WTC11 (cell line): ENCODE measurements around the gene FOLR1. TPM values are rescaled to one million over a fixed set of nuclear protein-coding genes. Genes with fewer than 3 reads are reported as not detected.
"Not testable (repeated sequence)": the region's sequence is repeated elsewhere in the genome, so short reads cannot be mapped to it uniquely, and the experiment has no call there.

Experiments
- ATAC-seq: fragments of 200-7000 bp; cut with Tn5 transposase; 2 replicates; pipeline ENCODE4 v1.10.0; 2021; ENCODE audit warnings: mild to moderate bottlenecking, moderate library complexity
- CTCF ChIA-PET: fragments of 300-600 bp; sonication (Branson Sonifier 250); formaldehyde crosslinking; loops from one replicate; lab custom pipeline; 2021; ENCODE audit warnings: antibody characterized with exemption; lab: Charles Lee
- POLR2A ChIA-PET: fragments of 350-600 bp; sonication (Branson Sonifier 250); formaldehyde crosslinking; loops from one replicate; lab custom pipeline; 2021; ENCODE audit warnings: antibody characterized with exemption; lab: Charles Lee
- DNase-seq: peaks from one replicate; pipeline ENCODE4 v3.0.0; 2021; ENCODE audit warnings: low spot score
- H3K27ac Mint-ChIP-seq: 2 replicates; pipeline ENCODE4 v1.8.0; 2021; ENCODE audit warnings: mixed read lengths
- H3K27me3 Mint-ChIP-seq: 2 replicates; pipeline ENCODE4 v1.8.0; 2021; ENCODE audit warnings: low read depth, mild to moderate bottlenecking, moderate library complexity, mixed read lengths
- H3K36me3 Mint-ChIP-seq: 2 replicates; pipeline ENCODE4 v1.8.0; 2021; ENCODE audit warnings: mixed read lengths
- H3K4me1 Mint-ChIP-seq: 2 replicates; pipeline ENCODE4 v1.8.0; 2022; ENCODE audit warnings: mixed read lengths
- H3K4me3 Mint-ChIP-seq: 2 replicates; pipeline ENCODE4 v1.8.0; 2021; ENCODE audit warnings: mild to moderate bottlenecking, moderate library complexity, mixed read lengths
- H3K9me3 Mint-ChIP-seq: 2 replicates; pipeline ENCODE4 v1.8.0; 2021; ENCODE audit warnings: mixed read lengths
- ARID4B ChIP-seq: sonication (generic); formaldehyde crosslinking; IDR thresholded peaks from 2 replicates; pipeline ENCODE4 v1.8.0; 2023; ENCODE audit warnings: missing genetic modification reagents, mild to moderate bottlenecking, borderline replicate concordance
- FOXK1 ChIP-seq: sonication (generic); formaldehyde crosslinking; IDR thresholded peaks from 2 replicates; pipeline ENCODE4 v1.8.0; 2022; ENCODE audit warnings: mild to moderate bottlenecking, moderate library complexity, missing genetic modification reagents
- HMGXB4 ChIP-seq: sonication (generic); formaldehyde crosslinking; IDR thresholded peaks from 2 replicates; pipeline ENCODE4 v1.8.1; 2023; ENCODE audit warnings: mild to moderate bottlenecking, moderate library complexity, missing genetic modification reagents
- JAZF1 ChIP-seq: fragments of 250-450 bp; sonication (Bioruptor Pico); IDR thresholded peaks from 2 replicates; pipeline ENCODE4 v1.9.0; 2021; ENCODE audit warnings: moderate library complexity, mild to moderate bottlenecking, inconsistent platforms
- MXD4 ChIP-seq: fragments of 250-450 bp; sonication (Bioruptor Pico); IDR thresholded peaks from 2 replicates; pipeline ENCODE4 v1.8.0; 2021; ENCODE audit warnings: mild to moderate bottlenecking, moderate library complexity, borderline replicate concordance
- NFE2L1 ChIP-seq: sonication (generic); formaldehyde crosslinking; IDR thresholded peaks from 2 replicates; pipeline ENCODE4 v1.8.1; 2023; ENCODE audit warnings: missing genetic modification reagents
- NR1H2 ChIP-seq: sonication (generic); formaldehyde crosslinking; IDR thresholded peaks from 2 replicates; pipeline ENCODE4 v1.9.0; 2021; ENCODE audit warnings: mild to moderate bottlenecking, moderate library complexity, missing genetic modification reagents
- RORB ChIP-seq: fragments of 250-450 bp; sonication (Bioruptor Pico); IDR thresholded peaks from 2 replicates; pipeline ENCODE4 v1.9.0; 2021; ENCODE audit warnings: mild to moderate bottlenecking
- SMAD4 ChIP-seq: sonication (generic); formaldehyde crosslinking; IDR thresholded peaks from 2 replicates; pipeline ENCODE4 v1.8.0; 2022; ENCODE audit warnings: mild to moderate bottlenecking, missing genetic modification reagents
- TP53 ChIP-seq: sonication (generic); formaldehyde crosslinking; IDR thresholded peaks from 2 replicates; pipeline ENCODE4 v1.8.1; 2023; ENCODE audit warnings: mild to moderate bottlenecking, missing genetic modification reagents
- ZBTB43 ChIP-seq: sonication (generic); formaldehyde crosslinking; IDR thresholded peaks from 2 replicates; pipeline ENCODE4 v1.8.1; 2023; ENCODE audit warnings: mild to moderate bottlenecking, missing genetic modification reagents
- ZNF232 ChIP-seq: sonication (generic); formaldehyde crosslinking; IDR thresholded peaks from 2 replicates; pipeline ENCODE4 v1.8.0; 2022; ENCODE audit warnings: mild to moderate bottlenecking, missing genetic modification reagents
- ZNF317 ChIP-seq: sonication (generic); formaldehyde crosslinking; IDR thresholded peaks from 2 replicates; pipeline ENCODE4 v1.8.1; 2023; ENCODE audit warnings: low read depth, mild to moderate bottlenecking, moderate library complexity, missing genetic modification reagents, borderline replicate concordance
- ZNF416 ChIP-seq: fragments of 250-450 bp; sonication (Bioruptor Pico); IDR thresholded peaks from 2 replicates; pipeline ENCODE4 v1.9.0; 2021; ENCODE audit warnings: mild to moderate bottlenecking, inconsistent platforms
- total RNA-seq: library from RNA; stranded (reverse); gene quantifications from 3 replicates; pipeline ENCODE4 v1.2.3, GENCODE V29; 2021
- TF ChIP-seq, protein P1 (sequence below): sonication (generic); formaldehyde crosslinking; conservative IDR thresholded peaks from 2 replicates; pipeline ENCODE4 v1.8.1; 2022; ENCODE audit warnings: mild to moderate bottlenecking, missing genetic modification reagents

The FOLR1 gene
- total RNA-seq, 1 experiment from 2014 or later, result 0.35 TPM

DNA sequence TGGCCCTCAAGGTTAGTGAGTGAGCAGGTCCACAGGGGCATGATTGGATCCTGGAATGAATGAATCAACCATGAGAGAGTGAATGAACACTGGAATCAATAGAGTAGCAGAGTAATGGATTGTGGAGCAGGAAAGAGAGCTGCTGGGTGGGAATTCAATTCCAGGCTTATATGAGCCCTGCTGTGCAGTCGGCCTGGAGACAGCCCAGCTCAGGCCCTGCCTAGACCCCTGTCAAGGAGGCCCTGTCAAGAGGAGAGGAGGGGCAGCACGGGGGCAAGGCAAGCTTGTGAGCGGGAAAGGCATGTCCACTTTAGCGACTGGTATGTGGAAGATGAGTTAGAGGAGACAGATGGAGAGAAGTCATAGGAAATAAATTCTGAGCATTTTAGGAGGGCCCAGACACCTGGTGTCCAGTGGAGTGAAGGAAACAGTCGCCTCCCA lies 1.3 kb upstream of the FOLR1 start:
- Mint-ChIP-seq H3K27ac (no peak overlapping the region; the same call in 1 of the 2 replicates), H3K27me3 (no peaks in the 10 kb centered on the region), H3K4me1 (peaks cover 8% of the 10 kb centered on the region), H3K36me3 (no peaks in the 10 kb centered on the region), H3K9me3 (no peaks in the 10 kb centered on the region), H3K4me3 (no peak overlapping the region)
- ATAC-seq (no peak), DNase-seq (no peak)
- ChIA-PET POLR2A (no interaction called here), CTCF (interaction anchor here (0.5 to 1.3 kb wide), 6 partner anchors 33 to 240 kb away, joined by 3 to 6 read pairs (median 3); no protein-coding TSS in a partner anchor)
- TF ChIP-seq ZNF416 (CRISPR knock-in tag), result no peak
- TF ChIP-seq ZBTB43 (CRISPR knock-in tag), result no peak
- TF ChIP-seq HMGXB4 (CRISPR knock-in tag), result no peak
- no peak for TF ChIP-seq SMAD4 (CRISPR knock-in tag)
- no peak for TF ChIP-seq ARID4B (CRISPR knock-in tag)
- no peak for TF ChIP-seq NR1H2 (CRISPR knock-in tag)

DNA sequence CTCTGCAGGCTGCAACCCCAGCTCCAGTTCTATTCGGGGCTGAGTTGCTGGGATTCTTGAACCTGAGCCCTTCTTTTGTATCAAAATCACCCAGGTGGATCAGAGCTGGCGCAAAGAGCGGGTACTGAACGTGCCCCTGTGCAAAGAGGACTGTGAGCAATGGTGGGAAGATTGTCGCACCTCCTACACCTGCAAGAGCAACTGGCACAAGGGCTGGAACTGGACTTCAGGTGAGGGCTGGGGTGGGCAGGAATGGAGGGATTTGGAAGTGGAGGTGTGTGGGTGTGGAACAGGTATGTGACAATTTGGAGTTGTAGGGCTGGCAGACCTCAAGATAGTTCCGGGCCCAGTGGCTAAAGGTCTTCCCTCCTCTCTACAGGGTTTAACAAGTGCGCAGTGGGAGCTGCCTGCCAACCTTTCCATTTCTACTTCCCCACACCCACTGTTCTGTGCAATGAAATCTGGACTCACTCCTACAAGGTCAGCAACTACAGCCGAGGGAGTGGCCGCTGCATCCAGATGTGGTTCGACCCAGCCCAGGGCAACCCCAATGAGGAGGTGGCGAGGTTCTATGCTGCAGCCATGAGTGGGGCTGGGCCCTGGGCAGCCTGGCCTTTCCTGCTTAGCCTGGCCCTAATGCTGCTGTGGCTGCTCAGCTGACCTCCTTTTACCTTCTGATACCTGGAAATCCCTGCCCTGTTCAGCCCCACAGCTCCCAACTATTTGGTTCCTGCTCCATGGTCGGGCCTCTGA lies 3.8 kb downstream of the FOLR1 start:
- no peak for ATAC-seq
- DNase-seq, result no peak
- TF ChIP-seq RORB (CRISPR knock-in tag), result no peak
- TF ChIP-seq, protein P1, sequence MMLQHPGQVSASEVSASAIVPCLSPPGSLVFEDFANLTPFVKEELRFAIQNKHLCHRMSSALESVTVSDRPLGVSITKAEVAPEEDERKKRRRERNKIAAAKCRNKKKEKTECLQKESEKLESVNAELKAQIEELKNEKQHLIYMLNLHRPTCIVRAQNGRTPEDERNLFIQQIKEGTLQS (CRISPR knock-in tag), result no peak
- H3K36me3 Mint-ChIP-seq, result no peaks in the 10 kb centered on the region
- ChIA-PET CTCF (interaction anchor here (1.0 to 1.4 kb wide), 2 partner anchors 52 to 170 kb away, joined by 3 to 4 read pairs; no protein-coding TSS in a partner anchor), POLR2A (no interaction called here)
- peaks cover 2% of the 10 kb centered on the region; the same call in 1 of the 2 replicates for H3K9me3 Mint-ChIP-seq
- H3K4me3 Mint-ChIP-seq, result no peak overlapping the region
- no peak overlapping the region for H3K27ac Mint-ChIP-seq
- peaks cover 8% of the 10 kb centered on the region for H3K4me1 Mint-ChIP-seq
- no peaks in the 10 kb centered on the region for H3K27me3 Mint-ChIP-seq

GRCh38 chr11:72201445-72201844 lies 9.5 kb downstream of the FOLR1 start:
- DNase-seq, H3K4me3 Mint-ChIP-seq, H3K9me3 Mint-ChIP-seq, POLR2A ChIA-PET, H3K27ac Mint-ChIP-seq, H3K36me3 Mint-ChIP-seq, CTCF ChIA-PET, ATAC-seq, H3K4me1 Mint-ChIP-seq, H3K27me3 Mint-ChIP-seq: not testable (repeated sequence)

GRCh38 chr11:72202571-72202970 lies 10.6 kb downstream of the FOLR1 start:
- no peaks in the 10 kb centered on the region; the same call in 1 of the 2 replicates for H3K27me3 Mint-ChIP-seq
- H3K4me1 Mint-ChIP-seq, result no peaks in the 10 kb centered on the region
- H3K9me3 Mint-ChIP-seq, result peaks cover 4% of the 10 kb centered on the region; the same call in 1 of the 2 replicates
- ChIA-PET POLR2A (no interaction called here), CTCF (no interaction called here)
- no peak overlapping the region for H3K27ac Mint-ChIP-seq
- DNase-seq (no peak), ATAC-seq (no peak)
- no peak overlapping the region for H3K4me3 Mint-ChIP-seq
- H3K36me3 Mint-ChIP-seq, result no peaks in the 10 kb centered on the region
- no peak for TF ChIP-seq HMGXB4 (CRISPR knock-in tag)
- no peak for TF ChIP-seq TP53 (CRISPR knock-in tag)
- TF ChIP-seq JAZF1, result no peak
- TF ChIP-seq MXD4 (CRISPR knock-in tag), result no peak
- no peak for TF ChIP-seq ZNF232 (CRISPR knock-in tag)
- no peak for TF ChIP-seq NFE2L1 (CRISPR knock-in tag)
- TF ChIP-seq FOXK1 (CRISPR knock-in tag), result no peak
- TF ChIP-seq ZNF317 (CRISPR knock-in tag), result no peak
